ENCODE results near the gene KIDINS220.

KIDINS220 gene

GRCh38 chr2:8691859-8692437, 145.5 kb downstream of the KIDINS220 start:
- no peak for DNase-seq

GRCh38 chr2:8685697-8686358, 151.6 kb downstream of the KIDINS220 start:
- DNase-seq: peak; percentile 91

GRCh38 chr2:8684878-8685696, 152.3 kb downstream of the KIDINS220 start:
- DNase-seq: peak; percentile 59

GRCh38 chr2:8684540-8684877, 152.9 kb downstream of the KIDINS220 start:
- DNase-seq: peak; percentile 47

GRCh38 chr2:8682719-8683667, 154.4 kb downstream of the KIDINS220 start:
- peak; percentile 63 for DNase-seq

GRCh38 chr2:8681786-8682692, 155.4 kb downstream of the KIDINS220 start, which contains the start of gene ID2:
Gene ID2 (plus strand): TSS chr2:8682056. CDS start chr2:8682166, 110 bp downstream.
- peak; percentile 99 for DNase-seq

GRCh38 chr2:8680822-8681760, 156.3 kb downstream of the KIDINS220 start:
- peak; percentile 61 for DNase-seq

GRCh38 chr2:8679827-8680731, 157.3 kb downstream of the KIDINS220 start:
- DNase-seq: no peak

- no peak for DNase-seq
Observed at GRCh38 chr2:8679567-8679826, 157.9 kb downstream of the KIDINS220 start.

Measured in activated T-cell treated with anti-CD3 and anti-CD28 coated beads, Interleukin-2, amount 50 U/mL, for 1 hour (primary cell).